ENCODE results near the gene GID4. TPM values are rescaled to one million over a fixed set of nuclear protein-coding genes. Genes with fewer than 3 reads are reported as not detected.
A peak's percentile ranks its signal among the peaks of the same experiment; 100 is the strongest.

GID4 gene
- polyA plus RNA-seq, 5 donors, result 12.8 to 14.9 (median 13.1) TPM

- no peak for DNase-seq
Observed at GRCh38 chr17:18041776-18042175, 2.6 kb downstream of the GID4 start.

DNA sequence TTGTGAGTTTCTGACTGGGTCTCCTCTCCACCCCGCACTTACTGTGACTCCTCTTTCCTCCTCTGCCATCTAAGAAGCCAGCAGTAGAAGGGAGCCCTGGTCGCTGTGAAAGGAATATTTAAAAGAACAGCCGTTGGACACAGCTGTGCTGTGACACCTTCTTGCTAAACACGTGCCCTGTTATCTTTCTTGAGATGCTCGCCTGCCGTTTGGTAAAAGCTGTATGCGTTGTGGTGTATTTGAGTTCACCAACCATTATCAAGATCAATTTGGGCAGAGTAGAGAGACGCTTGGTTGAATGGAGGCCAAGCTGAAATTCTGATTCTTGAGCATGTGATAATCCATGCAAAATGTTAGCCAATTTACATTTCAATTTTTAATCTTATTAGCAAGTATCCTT is 3.8 kb downstream of the GID4 start:
- no peak for DNase-seq

DNA sequence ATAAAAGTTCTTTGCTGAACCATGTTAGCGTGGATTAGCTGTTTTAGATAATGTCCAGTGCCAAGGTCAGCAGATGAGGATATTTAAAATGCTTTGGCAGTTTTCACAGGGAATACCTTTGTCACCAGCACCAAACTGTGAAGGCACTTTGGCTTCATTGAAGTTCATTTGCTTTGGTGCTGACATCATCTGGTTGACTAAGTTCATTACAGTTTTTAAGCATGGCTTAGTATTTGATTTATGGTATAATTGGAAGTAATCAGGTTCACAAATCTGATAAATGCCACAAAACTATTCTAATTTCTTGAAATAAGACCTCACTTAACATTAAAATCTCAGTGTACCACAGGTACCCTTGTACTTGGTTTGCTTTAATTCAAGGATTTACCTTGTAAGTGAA is 4.3 kb downstream of the GID4 start:
- DNase-seq, result no peak

DNA sequence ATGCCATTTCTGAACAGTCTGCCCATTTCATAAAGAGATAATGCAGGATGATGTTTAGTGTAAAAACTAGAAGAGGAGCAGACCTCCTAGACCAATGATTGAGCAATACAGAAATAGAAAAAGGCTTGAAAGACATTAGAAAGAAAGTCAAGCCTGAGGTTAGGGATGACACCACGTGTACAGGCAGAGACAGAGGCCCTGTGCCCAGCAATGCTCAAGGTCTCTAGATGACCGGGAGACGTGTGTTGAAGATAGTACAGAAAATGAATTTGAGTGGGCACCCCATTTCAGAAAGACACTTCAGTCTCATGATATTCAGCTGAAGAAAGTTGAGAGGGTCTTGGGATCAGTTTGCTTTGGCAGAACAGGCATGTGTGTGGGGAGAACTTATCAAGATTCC is 5.4 kb downstream of the GID4 start:
- DNase-seq, result no peak

- DNase-seq, result no peak
Observed at GRCh38 chr17:18045691-18046350, 6.6 kb downstream of the GID4 start.

GRCh38 chr17:18055597-18055996 is 16.4 kb downstream of the GID4 start:
- no peak for DNase-seq

DNA sequence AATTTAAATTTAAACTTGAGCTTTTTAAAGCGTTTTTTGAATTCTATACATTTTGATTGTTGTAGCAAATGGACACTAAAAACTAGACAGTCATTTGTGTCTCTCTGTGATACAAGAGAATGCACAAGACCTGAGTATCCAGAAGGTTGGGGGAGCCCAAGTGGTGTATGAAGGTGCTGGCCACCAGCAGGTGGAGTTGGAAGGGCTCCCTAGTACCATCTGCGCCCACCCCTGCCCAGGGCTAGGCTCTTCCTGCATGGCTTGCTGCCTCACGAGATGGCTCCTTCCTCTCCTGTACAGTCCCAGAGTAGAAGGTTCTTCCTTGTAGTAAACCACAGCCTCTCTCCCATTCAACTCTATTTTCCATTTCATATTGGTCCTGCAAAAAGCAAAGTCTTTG is 17.0 kb downstream of the GID4 start:
- no peak for DNase-seq

GRCh38 chr17:18059283-18059682 is 20.1 kb downstream of the GID4 start:
- DNase-seq, result no peak

DNA sequence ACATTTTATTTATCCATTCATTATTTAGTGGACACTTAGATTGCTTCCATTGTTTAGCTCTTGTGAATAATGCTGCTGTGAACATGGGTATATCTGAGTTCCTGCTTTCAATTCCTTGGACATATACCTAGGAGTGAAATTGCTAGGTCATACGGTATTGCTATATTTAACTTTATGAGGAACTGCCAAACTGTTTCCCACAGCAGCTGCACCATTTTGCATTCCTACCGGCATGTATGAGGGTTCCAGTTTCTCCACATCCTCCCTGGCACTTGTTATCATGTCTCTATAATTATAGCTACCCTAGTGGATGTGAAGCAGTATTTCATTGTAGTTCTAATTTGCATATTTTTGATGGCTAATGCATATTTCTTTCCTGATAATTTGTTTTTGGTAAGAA is 24.8 kb downstream of the GID4 start:
- no peak for DNase-seq

GRCh38 chr17:18065546-18065945 is 26.3 kb downstream of the GID4 start:
- DNase-seq, result no peak

- DNase-seq, result no peak
Observed at GRCh38 chr17:18066866-18067265, 27.7 kb downstream of the GID4 start.

DNA sequence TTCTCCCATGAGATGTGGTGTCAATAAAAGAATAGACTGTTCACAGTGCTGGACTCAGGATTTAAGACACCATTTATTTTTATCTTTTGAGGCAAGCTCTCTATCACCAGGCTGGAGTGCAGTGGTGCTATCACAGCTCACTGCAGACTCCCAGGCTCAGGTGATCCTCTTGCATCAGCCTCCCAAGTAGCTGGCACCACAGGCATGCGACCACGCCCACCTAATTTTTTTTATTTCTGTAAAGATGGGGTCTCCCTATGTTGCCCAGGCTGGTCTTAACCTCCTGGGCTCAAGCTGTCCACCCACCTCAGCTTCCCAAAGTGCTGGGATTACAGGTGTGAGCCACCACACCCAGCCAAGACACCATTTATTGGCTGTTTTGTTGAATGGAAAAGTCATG is 29.9 kb downstream of the GID4 start:
- DNase-seq, result no peak

DNA sequence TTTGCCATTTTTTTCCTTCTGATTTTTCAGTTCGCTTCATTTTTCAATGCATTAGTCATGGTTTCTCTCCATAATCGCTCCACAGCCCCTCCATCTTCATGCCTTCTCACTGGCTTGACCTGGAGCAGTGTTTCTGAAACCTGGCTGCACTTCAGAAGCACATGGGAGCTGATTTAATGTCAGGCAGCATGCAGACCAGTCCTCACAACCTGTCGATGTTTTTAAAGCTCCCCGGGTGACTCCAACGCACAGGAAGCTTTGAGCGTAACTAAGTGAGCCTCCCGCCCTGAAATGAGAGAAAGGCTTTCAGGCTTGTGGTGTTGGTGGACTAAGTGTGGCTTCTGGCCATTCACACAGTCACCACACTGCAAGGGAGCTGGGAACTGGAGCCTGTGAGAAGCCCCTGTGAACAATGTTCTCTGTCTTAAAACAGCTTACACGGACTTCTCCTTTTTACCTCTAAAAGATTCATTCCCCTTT is 31.7 kb downstream of the GID4 start:
- no peak for DNase-seq

- no peak for DNase-seq
Observed at GRCh38 chr17:18071751-18072150, 32.5 kb downstream of the GID4 start.

DNA sequence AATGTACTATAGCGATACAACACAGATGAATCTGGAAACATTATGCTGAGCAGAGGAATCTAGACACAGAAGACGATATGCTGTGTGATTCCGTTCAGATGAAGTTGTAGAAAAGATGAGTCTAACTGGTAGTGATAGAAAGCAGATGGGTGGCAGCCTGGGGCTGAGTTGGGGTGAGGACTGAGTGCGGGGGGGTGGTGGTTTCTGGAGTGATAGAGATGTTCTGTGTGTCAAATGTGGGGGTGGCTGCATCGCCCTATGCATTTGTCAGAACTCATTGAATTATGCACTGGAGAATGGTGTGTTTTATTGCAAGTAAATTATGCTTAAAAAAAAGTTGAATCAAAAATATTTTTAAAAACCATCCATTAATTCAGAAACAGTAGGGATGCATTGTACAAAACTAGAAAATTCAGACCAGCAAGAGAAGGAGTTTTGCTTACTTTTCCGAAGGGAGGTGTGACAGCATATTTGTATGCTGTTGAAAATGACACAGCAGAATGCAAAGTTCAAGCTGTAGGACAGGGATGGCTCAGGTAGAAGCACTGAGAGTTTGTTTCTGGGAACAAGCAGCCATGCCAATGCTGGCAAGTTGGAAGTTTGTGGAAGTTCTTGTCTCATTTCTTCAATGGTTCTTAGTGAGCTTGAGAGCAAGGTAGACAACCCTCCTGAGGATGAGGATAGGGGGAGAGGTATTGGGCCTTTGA is 35.5 kb downstream of the GID4 start:
- no peak for DNase-seq

GRCh38 chr17:18076936-18077335 is 37.7 kb downstream of the GID4 start:
- DNase-seq, result no peak

- DNase-seq, result no peak
Observed at GRCh38 chr17:18079543-18079942, 40.3 kb downstream of the GID4 start.

- DNase-seq, result no peak
Observed at GRCh38 chr17:18084256-18084655, 45.0 kb downstream of the GID4 start.

DNA sequence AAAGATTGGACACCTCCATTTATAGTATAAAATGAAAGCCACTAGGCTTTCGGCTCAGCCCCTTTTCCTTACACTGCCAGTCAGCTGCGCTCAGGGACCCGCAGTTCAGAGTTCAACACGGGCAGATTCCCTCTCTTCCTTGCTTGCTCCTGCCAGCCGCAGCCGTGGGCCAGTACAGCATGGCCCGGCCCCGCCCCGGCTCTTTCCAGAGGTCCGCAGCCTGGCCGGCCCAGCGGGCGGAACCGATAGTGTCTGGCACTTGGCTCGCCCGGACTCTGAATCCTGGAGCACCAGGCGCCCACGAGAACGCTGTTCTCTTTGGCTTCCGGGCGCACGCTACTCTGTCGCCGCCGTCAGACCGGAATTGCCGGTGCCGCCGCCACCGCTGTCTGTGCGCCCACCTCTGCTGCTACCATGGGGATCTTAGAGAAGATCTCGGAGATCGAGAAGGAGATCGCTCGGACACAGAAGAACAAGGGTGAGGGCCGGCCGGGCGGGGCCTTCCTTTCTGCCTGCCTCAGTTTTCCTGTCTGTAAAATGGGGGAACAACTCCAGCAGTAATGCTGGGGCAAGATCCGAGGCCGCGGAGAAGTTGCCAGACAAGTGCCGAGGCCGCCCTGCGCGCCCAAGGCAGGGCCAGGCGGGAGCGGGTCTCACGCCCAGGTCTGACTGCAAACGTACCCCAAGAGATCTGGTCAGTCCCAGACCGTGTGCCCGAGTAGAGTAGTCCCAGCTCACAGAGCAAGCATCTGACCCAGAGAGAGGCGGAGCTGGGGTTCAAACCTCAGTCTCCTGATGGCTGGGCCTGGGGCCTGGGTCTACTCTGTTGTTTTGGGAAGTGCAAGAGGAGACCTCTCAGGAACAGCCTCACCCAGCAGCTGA is 48.6 kb downstream of the GID4 start, which contains the start of gene DRG2:
DRG2 (plus strand) TSS at position 339 of the 882 bp plus-strand sequence; CDS start at position 415, 76 bp downstream.
- DNase-seq, result peak; percentile 90 to 92

DNA sequence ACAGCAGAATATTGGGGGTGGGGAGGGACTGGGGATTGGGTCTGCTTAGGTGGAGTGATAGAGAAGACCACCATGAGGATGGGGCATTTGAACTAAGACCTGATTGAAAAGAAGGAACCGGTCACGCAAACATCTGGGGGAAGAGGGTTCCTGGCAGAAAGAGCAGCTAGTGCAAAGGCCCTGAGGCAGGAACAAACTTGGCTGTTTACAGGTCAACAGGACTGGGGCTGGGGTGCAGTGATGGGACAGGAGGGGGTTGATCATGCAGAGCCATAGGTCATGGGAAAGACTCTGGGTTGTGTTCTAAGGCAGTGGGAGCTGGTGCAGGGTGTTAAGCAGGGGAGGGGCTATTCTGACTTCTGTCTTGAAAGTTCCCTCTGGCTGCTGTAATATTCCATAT is 50.4 kb downstream of the GID4 start:
- no peak for DNase-seq

DNA sequence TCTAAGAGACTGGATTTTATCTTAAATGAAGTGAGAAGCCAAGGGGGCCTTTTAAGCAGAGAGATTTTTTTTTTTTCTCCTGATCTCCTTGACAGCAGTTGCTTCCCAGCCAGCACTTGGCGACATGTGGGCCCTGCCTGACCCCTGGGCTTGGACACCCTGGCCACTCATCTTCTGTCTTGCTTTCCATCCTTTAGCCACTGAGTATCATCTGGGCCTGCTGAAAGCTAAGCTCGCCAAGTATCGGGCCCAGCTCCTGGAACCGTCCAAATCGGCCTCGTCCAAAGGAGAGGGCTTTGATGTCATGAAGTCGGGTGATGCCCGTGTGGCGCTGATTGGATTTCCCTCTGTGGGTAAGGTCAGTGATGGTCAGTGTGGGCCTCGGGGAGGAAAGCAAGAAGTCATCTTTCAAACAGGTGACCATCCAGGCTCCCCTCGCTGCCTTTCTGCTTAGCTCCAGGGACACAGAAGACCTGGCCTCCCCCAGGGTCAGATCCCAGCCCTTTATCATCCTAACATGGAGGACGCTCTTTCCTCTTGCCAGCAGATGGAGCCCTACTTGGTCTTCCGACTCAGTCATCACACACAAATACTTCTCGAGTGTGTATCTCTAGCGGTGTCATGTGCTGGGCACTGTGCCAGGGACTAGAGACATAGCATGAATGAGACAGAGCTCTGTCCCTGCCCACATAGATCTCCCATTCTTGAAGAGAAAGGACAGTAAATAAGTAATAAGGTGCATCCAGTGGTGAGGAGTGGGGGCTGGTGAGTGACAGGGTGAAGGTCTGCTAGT is 54.6 kb downstream of the GID4 start:
- DNase-seq, result peak in 1 of 2 donors; percentile 14

- no peak for DNase-seq
Observed at GRCh38 chr17:18094409-18094807, 55.2 kb downstream of the GID4 start.
